AG04450 (cell line): ENCODE measurements around the gene PTPRCAP. TPM values are rescaled to one million over a fixed set of nuclear protein-coding genes. Genes with fewer than 3 reads are reported as not detected.
A peak's percentile ranks its signal among the peaks of the same experiment; 100 is the strongest.

ENCODE experiments used
- CTCF ChIA-PET: fragments of 300-600, 350-600 bp; formaldehyde crosslinking; extraction: SDS; loops from one replicate; lab custom pipeline; 2022; ENCODE audit warnings: antibody characterized with exemption, inconsistent platforms; lab: Charles Lee
- POLR2A ChIA-PET: fragments of 350-600 bp; formaldehyde crosslinking; extraction: SDS; loops from one replicate; lab custom pipeline; 2021; ENCODE audit warnings: antibody characterized with exemption, inconsistent platforms; lab: Yijun Ruan, JAX
- DNase-seq: peaks from one replicate; pipeline ENCODE4 v3.0.0-alpha.2; 2011; ENCODE audit warnings: low read depth, low spot score
- H3K27ac ChIP-seq: one replicate; pipeline ENCODE4 v1.5.1; 2012; ENCODE audit warnings: low read depth, low read length, control low read depth
- H3K27me3 ChIP-seq: one replicate; pipeline ENCODE4 v1.6.0; 2012; ENCODE audit warnings: low read length; ENCODE audit not compliant: control insufficient read depth, insufficient read depth
- H3K4me3 ChIP-seq: 2 replicates; pipeline ENCODE4 v1.5.1; 2011; ENCODE audit warnings: mild to moderate bottlenecking, low read depth, low read length, control low read depth
- H3K9me3 ChIP-seq: 2 replicates; pipeline ENCODE4 v1.5.1; 2012; ENCODE audit warnings: low read length; ENCODE audit not compliant: control insufficient read depth, insufficient read depth
- polyA plus RNA-seq: library from polyadenylated mRNA; depleted of rRNA; stranded (reverse); fragments of >200 nt; gene quantifications from 2 replicates; pipeline ENCODE4 v1.2.3, GENCODE V29; 2011
- TF ChIP-seq, protein P1 (sequence below): IDR thresholded peaks from 2 replicates; pipeline ENCODE4 v1.5.1; 2011; ENCODE audit warnings: low read depth, low read length, control low read depth, inconsistent platforms

PTPRCAP gene
- polyA plus RNA-seq, 1 experiment, result 0.07 TPM

DNA sequence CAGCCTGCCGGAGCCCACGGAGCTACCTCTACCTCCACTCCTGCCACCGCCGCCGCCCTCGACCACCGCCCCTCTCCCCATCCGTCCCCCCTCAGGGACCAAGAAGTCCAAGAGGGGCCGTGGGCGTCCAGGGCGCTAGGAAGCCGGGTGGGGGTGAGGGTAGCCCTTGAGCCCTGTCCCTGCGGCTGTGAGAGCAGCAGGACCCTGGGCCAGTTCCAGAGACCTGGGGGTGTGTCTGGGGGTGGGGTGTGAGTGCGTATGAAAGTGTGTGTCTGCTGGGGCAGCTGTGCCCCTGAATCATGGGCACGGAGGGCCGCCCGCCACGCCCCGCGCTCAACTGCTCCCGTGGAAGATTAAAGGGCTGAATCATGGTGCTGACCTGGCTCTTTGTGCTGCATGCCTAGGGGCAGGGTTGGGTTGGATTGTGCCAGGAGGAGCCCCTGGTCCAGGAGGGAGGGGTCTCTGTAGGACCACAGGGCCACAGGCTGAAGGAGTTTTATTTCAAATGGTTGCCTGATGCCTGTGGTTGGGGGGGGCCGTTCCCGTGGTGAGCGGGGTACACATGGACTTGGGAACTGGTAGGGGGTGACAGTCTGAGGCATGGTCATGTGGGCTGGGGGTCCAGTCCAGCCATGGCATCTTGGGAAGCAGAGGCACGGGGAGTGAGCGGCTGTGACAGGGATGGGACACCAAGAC is 2.3 kb downstream of the PTPRCAP start:
- TF ChIP-seq, protein P1, sequence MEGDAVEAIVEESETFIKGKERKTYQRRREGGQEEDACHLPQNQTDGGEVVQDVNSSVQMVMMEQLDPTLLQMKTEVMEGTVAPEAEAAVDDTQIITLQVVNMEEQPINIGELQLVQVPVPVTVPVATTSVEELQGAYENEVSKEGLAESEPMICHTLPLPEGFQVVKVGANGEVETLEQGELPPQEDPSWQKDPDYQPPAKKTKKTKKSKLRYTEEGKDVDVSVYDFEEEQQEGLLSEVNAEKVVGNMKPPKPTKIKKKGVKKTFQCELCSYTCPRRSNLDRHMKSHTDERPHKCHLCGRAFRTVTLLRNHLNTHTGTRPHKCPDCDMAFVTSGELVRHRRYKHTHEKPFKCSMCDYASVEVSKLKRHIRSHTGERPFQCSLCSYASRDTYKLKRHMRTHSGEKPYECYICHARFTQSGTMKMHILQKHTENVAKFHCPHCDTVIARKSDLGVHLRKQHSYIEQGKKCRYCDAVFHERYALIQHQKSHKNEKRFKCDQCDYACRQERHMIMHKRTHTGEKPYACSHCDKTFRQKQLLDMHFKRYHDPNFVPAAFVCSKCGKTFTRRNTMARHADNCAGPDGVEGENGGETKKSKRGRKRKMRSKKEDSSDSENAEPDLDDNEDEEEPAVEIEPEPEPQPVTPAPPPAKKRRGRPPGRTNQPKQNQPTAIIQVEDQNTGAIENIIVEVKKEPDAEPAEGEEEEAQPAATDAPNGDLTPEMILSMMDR, result no peak
- no peak for DNase-seq
- no peak overlapping the region for H3K4me3 ChIP-seq
- H3K27me3 ChIP-seq, result no peaks in the 10 kb centered on the region
- ChIA-PET CTCF (interaction anchor here (1.8 kb wide), 1 partner anchor 84 kb away, joined by 4 read pairs; no protein-coding TSS in a partner anchor), POLR2A (no interaction called here)
- H3K9me3 ChIP-seq, result no peaks in the 10 kb centered on the region
- peak overlapping the region; percentile 21 for H3K27ac ChIP-seq

DNA sequence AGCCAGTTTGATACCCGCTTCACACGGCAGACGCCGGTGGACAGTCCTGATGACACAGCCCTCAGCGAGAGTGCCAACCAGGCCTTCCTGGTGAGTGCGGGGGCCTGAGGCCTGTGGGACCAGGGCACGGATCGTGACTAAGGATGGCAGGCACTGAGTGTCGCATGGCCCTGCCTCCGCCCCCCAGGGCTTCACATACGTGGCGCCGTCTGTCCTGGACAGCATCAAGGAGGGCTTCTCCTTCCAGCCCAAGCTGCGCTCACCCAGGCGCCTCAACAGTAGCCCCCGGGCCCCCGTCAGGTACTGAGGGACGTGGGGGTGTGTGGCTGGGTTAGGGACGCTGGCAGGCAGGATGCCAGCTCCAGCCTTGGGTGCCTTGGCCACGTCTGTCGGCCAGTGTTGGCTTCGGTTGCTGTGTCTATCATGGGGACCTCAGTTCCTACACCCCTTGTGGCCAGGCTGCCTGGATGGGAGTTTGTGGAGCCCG is 3.0 kb downstream of the PTPRCAP start:
- Histone ChIP-seq H3K27ac (no peak overlapping the region), H3K9me3 (no peaks in the 10 kb centered on the region), H3K27me3 (no peaks in the 10 kb centered on the region), H3K4me3 (no peak overlapping the region)
- ChIA-PET CTCF (no interaction called here), POLR2A (no interaction called here)
- DNase-seq, result no peak
- TF ChIP-seq, protein P1, result no peak

DNA sequence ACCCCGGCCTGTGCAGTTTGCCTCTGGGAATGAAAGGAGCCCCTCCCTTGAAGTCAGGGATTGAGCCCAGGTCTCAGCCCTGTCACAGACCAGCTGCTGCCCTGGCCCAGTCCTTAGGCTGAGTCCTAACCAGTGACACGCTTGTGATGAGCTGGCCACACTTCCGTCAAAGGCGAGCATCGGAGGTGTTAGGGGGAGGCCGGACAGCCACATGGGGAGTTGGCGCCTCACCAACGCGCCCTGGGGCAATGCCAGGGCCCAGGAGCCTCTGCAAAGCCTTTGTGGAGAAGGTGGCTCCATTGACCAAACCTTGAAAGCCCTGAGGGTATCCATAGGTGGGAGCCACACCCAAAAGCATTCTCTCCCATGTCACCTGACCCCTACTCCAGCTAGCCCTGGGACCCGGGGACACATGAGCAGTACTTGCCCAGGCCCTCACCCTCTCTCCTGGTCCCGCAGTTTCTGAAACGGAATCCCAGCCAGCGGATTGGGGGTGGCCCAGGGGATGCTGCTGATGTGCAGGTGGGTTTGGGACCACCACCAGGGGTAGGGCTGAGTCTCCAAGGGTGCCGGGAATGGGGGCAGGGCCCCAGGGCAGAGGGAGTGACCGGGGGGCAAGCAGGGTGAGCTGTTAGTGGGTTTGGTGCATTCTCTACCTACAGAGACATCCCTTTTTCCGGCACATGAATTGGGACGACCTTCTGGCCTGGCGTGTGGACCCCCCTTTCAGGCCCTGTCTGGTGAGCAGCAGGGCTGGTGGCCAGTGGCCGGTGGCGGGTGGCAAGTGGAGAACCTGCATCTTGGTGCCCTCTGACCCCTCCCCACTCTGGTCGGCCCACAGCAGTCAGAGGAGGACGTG is 3.7 kb downstream of the PTPRCAP start:
- H3K27ac ChIP-seq, result no peak overlapping the region
- H3K27me3 ChIP-seq, result no peaks in the 10 kb centered on the region
- DNase-seq, result no peak
- no peaks in the 10 kb centered on the region for H3K9me3 ChIP-seq
- CTCF ChIA-PET, result interaction anchor here (0.5 kb wide), 1 partner anchor 77 kb away, joined by 4 read pairs; no protein-coding TSS in a partner anchor
- TF ChIP-seq, protein P1, result no peak
- POLR2A ChIA-PET, result no interaction called here
- H3K4me3 ChIP-seq, result no peak overlapping the region

DNA sequence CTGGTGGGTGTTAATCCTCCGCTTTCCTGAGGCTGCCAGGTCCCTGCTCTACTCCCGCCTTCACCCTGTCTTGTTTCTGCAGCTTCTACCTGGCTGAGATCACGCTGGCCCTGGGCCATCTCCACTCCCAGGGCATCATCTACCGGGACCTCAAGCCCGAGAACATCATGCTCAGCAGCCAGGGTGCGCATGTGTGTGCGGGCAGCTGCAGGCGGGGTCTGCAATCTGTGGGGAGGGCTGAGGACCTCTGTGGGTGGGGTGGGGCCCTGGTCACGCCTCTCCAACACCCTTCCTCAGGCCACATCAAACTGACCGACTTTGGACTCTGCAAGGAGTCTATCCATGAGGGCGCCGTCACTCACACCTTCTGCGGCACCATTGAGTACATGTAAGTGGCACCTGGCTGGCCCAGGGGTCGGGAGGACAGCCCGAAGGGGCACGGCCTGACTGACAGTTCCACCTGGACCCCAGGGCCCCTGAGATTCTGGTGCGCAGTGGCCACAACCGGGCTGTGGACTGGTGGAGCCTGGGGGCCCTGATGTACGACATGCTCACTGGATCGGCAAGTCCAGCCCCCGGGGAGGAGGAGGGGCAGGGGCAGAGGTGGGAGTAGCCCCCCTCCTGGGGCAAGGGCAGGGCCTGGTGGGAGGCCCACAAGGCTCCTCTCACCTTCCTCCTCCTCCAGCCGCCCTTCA is 4.7 kb downstream of the PTPRCAP start:
- ChIA-PET POLR2A (no interaction called here), CTCF (no interaction called here)
- TF ChIP-seq, protein P1, result no peak
- H3K27ac ChIP-seq, result no peak overlapping the region
- H3K4me3 ChIP-seq, result no peak overlapping the region
- no peaks in the 10 kb centered on the region for H3K27me3 ChIP-seq
- H3K9me3 ChIP-seq, result no peaks in the 10 kb centered on the region
- DNase-seq, result no peak
